ENCODE data around the gene MDK.

- no peak for TF ChIP-seq RFX5 (IDR thresholded peaks at IDR 0.05)
- no peak for TF ChIP-seq CTCF (IDR thresholded peaks at IDR 0.05)
- TF ChIP-seq POLR2A (IDR thresholded peaks at IDR 0.05; ENCODE audit: low read length): no peak
- no peak for TF ChIP-seq ESRRA (IDR thresholded peaks at IDR 0.05; ENCODE audit: borderline replicate concordance, low read length)
- TF ChIP-seq EP300 (IDR thresholded peaks at IDR 0.05): no peak
- TF ChIP-seq SMC3 (IDR thresholded peaks at IDR 0.05): no peak
- TF ChIP-seq REST (IDR thresholded peaks at IDR 0.05): no peak
- no peak for TF ChIP-seq CHD4 (IDR thresholded peaks at IDR 0.05; ENCODE audit: borderline replicate concordance)
Observed at GRCh38 chr11:46421257-46421880, 39.9 kb downstream of the MDK start.

Measured in A549 (cell line).